Stimulated activated CD4-positive, alpha-beta T cell treated with anti-CD3 and anti-CD28 coated beads, TNF-alpha, amount 100 ng/mL, for 1 hour (primary cell): ENCODE data around the gene MAGEC1.
"Not testable (repeated sequence)": the region's sequence is repeated elsewhere in the genome, so short reads cannot be mapped to it uniquely, and the experiment has no call there.

Experiments
- DNase-seq, 3 donors: peaks; one replicate each; pipeline ENCODE4 v3.0.0-alpha.2; 2020; ENCODE audit warnings: low read depth in 3 of 3, low spot score in 1 of 3

MAGEC1 gene

GRCh38 chrX:141903400-141904155 is at the start of gene MAGEC1:
MAGEC1 (plus strand) TSS chrX:141903894; CDS start chrX:141905073, 1,179 bp downstream.
- no peak for DNase-seq

- DNase-seq, result no peak
These were observed 46.2 kb upstream of the MAGEC1 start for GRCh38 chrX:141857479-141857878.

DNA sequence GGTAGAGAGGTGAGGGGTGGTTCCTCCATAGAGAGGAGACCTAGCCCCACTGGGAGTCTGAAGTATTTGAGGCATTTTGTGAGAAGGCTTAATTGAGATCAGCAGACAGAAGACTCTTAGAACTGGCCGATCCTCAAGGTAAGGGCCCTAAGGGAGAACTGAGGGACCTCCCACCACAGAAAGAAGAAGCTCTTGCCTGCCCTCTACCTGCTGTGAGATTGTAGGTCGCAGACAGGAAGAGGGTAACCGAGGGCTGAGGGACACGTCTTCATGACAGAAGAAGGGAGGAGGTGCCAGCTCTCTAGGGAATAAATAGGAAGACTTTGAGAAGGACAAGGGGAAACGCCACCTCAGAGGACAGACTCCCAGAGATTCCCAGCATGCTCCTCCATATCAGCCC is 24.1 kb upstream of the MAGEC1 start:
- no peak for DNase-seq

DNA sequence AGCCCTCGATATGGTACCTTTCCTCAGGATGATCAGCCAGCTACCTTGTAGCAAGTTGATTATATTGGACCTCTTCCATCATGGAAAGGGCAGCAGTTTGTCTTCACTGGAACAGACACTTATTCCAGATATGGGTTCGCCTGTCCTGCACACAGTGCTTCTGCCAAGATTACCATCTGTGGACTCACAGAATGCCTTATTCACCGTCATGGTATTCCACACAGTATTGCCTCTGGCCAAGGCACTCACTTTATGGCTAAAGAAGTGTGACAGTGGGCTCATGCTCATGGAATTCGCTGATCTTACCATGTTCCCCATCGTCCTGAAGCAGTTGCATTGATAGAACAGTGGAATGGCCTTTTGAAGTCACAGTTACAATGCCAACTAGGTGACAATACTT is 14.9 kb upstream of the MAGEC1 start:
- not testable (repeated sequence) for DNase-seq

GRCh38 chrX:141894733-141895132 is 9.0 kb upstream of the MAGEC1 start:
- DNase-seq, result no peak

DNA sequence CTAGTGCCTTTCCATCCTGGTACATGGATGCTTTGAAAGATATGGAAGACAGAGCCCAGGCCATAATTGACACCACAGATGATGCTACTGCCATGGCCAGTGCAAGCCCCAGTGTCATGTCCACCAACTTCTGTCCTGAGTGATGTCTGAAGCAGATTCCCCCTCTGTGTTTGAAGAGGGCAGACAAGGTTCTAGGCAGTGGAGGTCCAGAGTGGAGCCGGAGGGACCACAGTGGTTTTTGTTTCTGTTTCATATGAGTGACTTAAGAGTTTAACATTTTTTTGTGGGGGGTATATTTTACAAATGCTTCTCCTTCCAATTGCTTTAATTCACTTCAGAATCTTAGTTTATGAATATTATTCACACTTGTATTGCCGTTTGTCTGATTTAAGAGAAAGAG is 6.0 kb upstream of the MAGEC1 start:
- DNase-seq, result no peak

GRCh38 chrX:141902366-141902765 is 1.3 kb upstream of the MAGEC1 start:
- DNase-seq, result no peak

GRCh38 chrX:141904262-141904661 is 568 bp downstream of the MAGEC1 start:
- no peak for DNase-seq

- no peak for DNase-seq
These were observed 14.1 kb downstream of the MAGEC1 start for GRCh38 chrX:141917801-141918200.

DNA sequence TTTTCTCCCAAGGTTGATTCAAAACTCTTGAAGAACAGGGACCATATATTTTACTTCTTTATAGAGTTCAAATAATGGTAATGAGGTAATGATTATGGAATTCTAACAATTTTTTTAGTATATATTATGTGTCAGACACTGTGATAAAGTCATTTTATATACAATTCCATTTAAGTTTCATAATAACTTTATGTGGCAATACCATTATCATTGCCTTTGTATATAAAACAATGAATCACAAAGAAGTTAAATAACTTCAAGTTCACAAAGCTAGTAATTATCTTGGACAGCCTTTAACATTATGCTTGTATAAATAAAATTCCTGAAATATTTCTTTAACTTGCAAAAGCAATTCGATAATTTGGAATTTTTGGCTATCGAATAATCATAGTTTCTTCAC is 20.6 kb downstream of the MAGEC1 start:
- DNase-seq, result no peak

GRCh38 chrX:141928432-141928831 is 24.7 kb downstream of the MAGEC1 start:
- no peak for DNase-seq

DNA sequence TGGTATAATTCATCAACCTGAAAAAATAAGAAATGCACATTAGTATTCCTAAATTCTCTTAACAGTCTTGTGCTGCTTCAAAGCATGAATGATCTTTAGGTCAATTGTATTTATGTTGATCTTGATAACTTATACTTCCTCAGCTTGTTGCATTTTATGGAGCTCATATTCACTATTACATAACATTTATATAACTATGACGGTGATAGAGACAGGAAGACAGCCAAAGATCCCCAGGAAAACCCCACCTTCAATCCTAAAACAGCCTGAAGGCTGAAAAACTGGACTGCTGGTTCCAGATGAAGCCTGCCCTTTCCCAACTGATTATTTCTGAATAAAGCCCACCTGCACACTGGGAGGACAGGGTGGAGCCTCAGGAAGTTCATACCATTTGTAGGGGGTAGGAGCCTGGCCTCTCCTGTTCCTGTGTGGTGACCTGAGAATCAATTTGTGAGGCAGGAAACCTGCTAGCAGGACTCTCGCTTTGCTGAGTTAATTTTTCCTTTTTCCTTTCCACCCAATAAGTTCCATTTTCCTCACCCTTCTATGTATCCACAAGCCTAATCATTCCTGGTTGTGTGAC is 30.5 kb downstream of the MAGEC1 start:
- no peak for DNase-seq

- DNase-seq, result no peak
These were observed 32.0 kb downstream of the MAGEC1 start for GRCh38 chrX:141935645-141936044.

DNA sequence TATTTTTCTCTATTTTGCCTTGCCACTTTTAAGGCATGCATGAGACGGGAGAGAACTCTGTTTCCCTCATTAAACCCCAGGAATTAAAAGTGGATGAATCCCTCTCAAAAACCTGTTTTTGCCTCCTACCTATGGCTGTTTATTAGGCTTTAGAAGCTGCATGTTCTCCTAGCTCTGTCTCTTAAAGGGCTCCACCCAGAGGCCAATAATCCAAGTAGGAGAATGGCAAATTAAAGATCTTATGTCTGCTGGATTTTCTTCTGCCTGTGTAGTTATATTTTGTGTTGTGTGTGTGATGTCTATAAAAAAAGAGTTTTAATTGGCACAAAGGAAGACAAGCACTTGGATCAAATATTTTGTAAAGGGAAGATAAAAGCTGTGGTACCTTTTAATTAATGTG is 32.4 kb downstream of the MAGEC1 start:
- no peak for DNase-seq

GRCh38 chrX:141941234-141941633 is 37.5 kb downstream of the MAGEC1 start:
- no peak for DNase-seq

DNA sequence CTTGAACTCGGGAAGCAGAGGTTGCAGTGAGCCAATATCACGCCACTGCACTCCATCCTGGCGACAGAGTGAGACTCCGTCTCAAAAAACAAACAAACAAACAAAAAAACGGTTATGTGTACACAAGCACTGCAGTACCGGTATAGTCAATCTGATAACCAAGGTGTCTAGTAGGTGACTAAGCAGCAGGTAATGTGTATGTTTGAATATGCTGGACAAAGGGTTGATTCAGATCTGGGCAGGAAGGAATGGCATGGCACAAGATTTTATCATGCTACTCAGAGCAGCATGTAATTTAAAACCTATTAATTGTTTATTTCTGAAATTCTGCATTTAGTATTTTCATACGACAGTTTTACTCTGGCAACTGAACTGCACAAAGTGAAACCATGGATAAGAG is 41.7 kb downstream of the MAGEC1 start:
- DNase-seq, result no peak

DNA sequence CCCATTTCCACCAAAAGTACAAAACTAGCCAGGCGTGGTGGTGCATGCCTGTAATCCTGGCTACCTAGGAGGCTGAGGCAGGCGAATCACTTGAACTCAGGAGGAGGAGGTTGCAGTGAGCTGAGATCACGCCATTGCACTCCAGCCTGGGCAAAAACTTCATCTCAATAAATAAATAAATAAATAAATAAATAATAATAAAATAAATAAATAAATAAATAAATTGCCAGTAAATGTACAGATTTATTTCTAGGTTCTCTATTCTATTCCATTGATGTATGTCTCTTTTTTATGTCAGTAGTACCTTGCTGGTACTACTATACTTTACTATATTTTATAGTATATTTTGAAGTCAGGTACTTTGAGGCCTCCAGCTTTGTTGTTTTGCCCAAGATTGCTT is 43.7 kb downstream of the MAGEC1 start:
- DNase-seq, result no peak

DNA sequence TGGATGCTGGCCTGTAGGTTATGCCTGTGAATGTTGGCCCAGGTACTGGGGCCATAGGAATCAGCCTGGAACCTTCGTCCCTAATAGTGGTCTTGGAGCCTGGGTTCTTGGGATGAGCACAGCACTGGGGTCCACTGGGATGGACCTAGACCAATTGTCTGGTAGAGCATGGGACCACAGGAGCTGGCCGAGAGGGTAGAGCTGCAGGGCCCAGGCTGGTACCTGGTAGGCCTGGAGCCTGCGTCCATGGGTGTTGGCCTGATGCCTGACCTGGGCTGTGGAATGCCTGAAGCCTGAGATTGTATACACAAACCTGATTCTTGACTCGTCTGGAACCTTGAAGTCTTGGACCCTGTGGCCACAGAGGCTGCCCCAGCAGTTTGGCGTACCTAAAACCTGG is 48.9 kb downstream of the MAGEC1 start:
- DNase-seq, result no peak

DNA sequence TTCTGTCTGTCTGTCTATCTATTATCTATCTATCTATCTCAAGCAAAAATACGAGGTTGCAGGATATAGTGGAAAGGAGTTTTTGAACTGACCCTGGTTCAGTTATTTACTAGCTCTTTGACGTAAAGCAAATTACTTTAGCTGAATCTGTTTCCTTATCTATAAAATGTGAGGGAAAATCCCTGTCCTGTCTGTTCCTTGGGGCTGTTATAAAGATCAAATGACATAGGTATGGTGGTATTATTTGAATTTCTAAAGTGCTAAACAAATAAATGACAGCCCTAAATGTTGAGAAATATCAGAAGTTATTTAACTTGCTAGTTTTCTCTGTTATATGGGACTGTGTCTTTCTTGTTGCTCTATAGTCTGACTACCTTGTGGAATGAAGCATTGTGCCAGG is 55.0 kb downstream of the MAGEC1 start:
- DNase-seq, result no peak
